ENCODE results near the gene HES5.

Gene HES5

GRCh38 chr1:2506007-2506860 lies 23.8 kb downstream of the HES5 start:
- TF ChIP-seq RAD21 (IDR thresholded peaks at IDR 0.05; ENCODE audit: low read depth) (no peak), FOXM1 (IDR thresholded peaks at IDR 0.05; ENCODE audit: borderline replicate concordance, low read depth) (no peak), TAF1 (IDR thresholded peaks at IDR 0.05; ENCODE audit: low read depth) (no peak), YY1 (IDR thresholded peaks at IDR 0.05; ENCODE audit: low read depth) (no peak), EP300 (IDR thresholded peaks at IDR 0.05; ENCODE audit: borderline replicate concordance) (no peak), ZBTB7A (IDR thresholded peaks at IDR 0.05; ENCODE audit: low read depth) (no peak), USF1 (IDR thresholded peaks at IDR 0.05) (no peak), TEAD4 (IDR thresholded peaks at IDR 0.05) (no peak), REST (IDR thresholded peaks at IDR 0.05; ENCODE audit: low read depth) (no peak), EGR1 (IDR thresholded peaks at IDR 0.05) (no peak), CREB1 (IDR thresholded peaks at IDR 0.05; ENCODE audit: low read depth) (no peak), NFIC (IDR thresholded peaks at IDR 0.05) (no peak), CEBPB (IDR thresholded peaks at IDR 0.05) (no peak), TCF12 (IDR thresholded peaks at IDR 0.05; ENCODE audit: low read depth) (no peak)
- TF ChIP-seq, protein P1, sequence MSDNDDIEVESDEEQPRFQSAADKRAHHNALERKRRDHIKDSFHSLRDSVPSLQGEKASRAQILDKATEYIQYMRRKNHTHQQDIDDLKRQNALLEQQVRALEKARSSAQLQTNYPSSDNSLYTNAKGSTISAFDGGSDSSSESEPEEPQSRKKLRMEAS (IDR thresholded peaks at IDR 0.05), result no peak

GRCh38 chr1:2505461-2505994 lies 24.5 kb downstream of the HES5 start:
- TF ChIP-seq NFIC (IDR thresholded peaks at IDR 0.05), result no peak
- TF ChIP-seq USF1 (IDR thresholded peaks at IDR 0.05), result no peak
- TF ChIP-seq CREB1 (IDR thresholded peaks at IDR 0.05; ENCODE audit: low read depth), result no peak
- no peak for TF ChIP-seq CEBPB (IDR thresholded peaks at IDR 0.05)
- no peak for TF ChIP-seq YY1 (IDR thresholded peaks at IDR 0.05; ENCODE audit: low read depth)
- no peak for TF ChIP-seq TEAD4 (IDR thresholded peaks at IDR 0.05)
- TF ChIP-seq FOXM1 (IDR thresholded peaks at IDR 0.05; ENCODE audit: borderline replicate concordance, low read depth), result no peak
- TF ChIP-seq, protein P1 (IDR thresholded peaks at IDR 0.05), result no peak

DNA sequence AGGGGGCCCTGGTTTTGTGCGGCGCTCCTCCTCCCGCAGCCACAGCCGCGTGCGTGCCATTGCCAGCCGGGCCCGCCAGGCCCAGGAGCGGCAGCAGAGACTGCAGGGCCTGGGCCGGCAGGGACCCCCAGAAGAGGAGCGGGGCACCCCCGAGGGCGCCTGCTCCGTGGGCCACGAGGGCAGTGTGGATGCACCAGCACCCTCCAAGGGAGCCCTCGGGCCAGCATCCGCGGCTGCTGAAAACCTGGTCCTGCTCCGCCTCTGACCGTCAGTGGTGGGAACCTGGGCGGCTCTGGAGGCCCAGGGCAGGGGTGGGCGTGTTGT lies 25.2 kb downstream of the HES5 start:
- TF ChIP-seq USF1 (IDR thresholded peaks at IDR 0.05) (no peak), EP300 (IDR thresholded peaks at IDR 0.05; ENCODE audit: borderline replicate concordance) (no peak), EGR1 (IDR thresholded peaks at IDR 0.05) (no peak), TAF1 (IDR thresholded peaks at IDR 0.05; ENCODE audit: low read depth) (no peak), FOXM1 (IDR thresholded peaks at IDR 0.05; ENCODE audit: borderline replicate concordance, low read depth) (no peak), REST (IDR thresholded peaks at IDR 0.05; ENCODE audit: low read depth) (no peak), YY1 (IDR thresholded peaks at IDR 0.05; ENCODE audit: low read depth) (no peak), CEBPB (IDR thresholded peaks at IDR 0.05) (no peak), TEAD4 (IDR thresholded peaks at IDR 0.05) (no peak)

GRCh38 chr1:2504225-2504948 lies 25.7 kb downstream of the HES5 start:
- no peak for TF ChIP-seq CREB1 (IDR thresholded peaks at IDR 0.05; ENCODE audit: low read depth)

DNA sequence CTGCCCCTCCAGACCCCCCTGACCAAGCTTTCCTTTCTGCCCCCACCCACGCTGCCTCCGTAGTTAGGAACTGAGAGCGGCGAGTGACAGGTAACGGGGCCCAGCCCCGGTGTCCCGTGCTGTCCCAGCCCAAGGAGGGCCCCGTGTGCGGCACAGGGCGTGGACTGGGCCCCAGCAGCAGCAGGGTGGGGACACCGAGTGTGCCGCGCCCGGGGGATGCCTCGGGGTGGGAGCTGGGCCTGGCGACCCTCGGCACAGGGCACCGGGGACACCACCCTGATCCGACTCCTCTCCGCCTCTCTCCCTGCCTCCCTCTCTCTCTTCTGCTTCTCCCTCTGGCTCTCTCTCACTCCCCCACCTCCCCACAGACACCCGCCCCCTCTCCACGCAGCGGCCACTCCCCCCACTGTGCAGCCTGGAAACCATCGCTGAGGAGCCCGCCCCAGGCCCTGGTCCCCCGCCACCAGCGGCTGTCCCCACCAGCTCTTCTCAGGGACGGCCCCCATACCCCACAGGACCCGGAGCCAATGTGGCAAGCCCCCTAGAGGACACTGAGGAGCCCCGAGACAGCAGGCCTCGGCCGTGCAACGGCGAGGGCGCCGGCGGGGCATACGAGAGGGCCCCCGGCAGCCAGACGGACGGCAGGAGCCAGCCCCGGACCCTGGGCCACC lies 26.4 kb downstream of the HES5 start:
- TF ChIP-seq, protein P1 (IDR thresholded peaks at IDR 0.05), result no peak
- no peak for TF ChIP-seq USF1 (IDR thresholded peaks at IDR 0.05)
- no peak for TF ChIP-seq TAF1 (IDR thresholded peaks at IDR 0.05; ENCODE audit: low read depth)
- TF ChIP-seq YY1 (IDR thresholded peaks at IDR 0.05; ENCODE audit: low read depth), result no peak
- TF ChIP-seq ZBTB7A (IDR thresholded peaks at IDR 0.05; ENCODE audit: low read depth), result no peak
- no peak for TF ChIP-seq RAD21 (IDR thresholded peaks at IDR 0.05; ENCODE audit: low read depth)
- no peak for TF ChIP-seq CEBPB (IDR thresholded peaks at IDR 0.05)
- no peak for TF ChIP-seq NFIC (IDR thresholded peaks at IDR 0.05)
- TF ChIP-seq TCF12 (IDR thresholded peaks at IDR 0.05; ENCODE audit: low read depth), result no peak
- TF ChIP-seq REST (IDR thresholded peaks at IDR 0.05; ENCODE audit: low read depth), result no peak
